Measurements from ENCODE around the gene MAB21L3. TPM values are rescaled to one million over a fixed set of nuclear protein-coding genes. Genes with fewer than 3 reads are reported as not detected.

Gene MAB21L3
- total and polyA plus RNA-seq, 2 experiments from 2014 or later, result not detected

- no peak for TF ChIP-seq CTCF (conservative IDR thresholded peaks at IDR 0.05; ENCODE audit: low read depth in 2 of 2)
- no peak for TF ChIP-seq CREB1 (CRISPR knock-in tag; IDR thresholded peaks at IDR 0.05; ENCODE audit: low read depth)
- no peak for TF ChIP-seq STAT1 (IDR thresholded peaks at IDR 0.05; ENCODE audit: unreplicated experiment)
Measured at GRCh38 chr1:116154536-116154935, 43.3 kb downstream of the MAB21L3 start (continued).

- Histone ChIP-seq H3K4me2 (no peak overlapping the region), H3K36me3 (ENCODE audit: insufficient read depth) (no peaks in the 10 kb centered on the region), H3K79me2 (replicated peaks; ENCODE audit: insufficient read depth) (no peaks in the 10 kb centered on the region), H3K27me3 (ENCODE audit: insufficient read depth) (no peaks in the 10 kb centered on the region), H3K4me1 (ENCODE audit: insufficient read depth) (no peaks in the 10 kb centered on the region), H3K4me3 (no peak overlapping the region), H3F3A (replicated peaks; ENCODE audit: low read depth) (no peaks in the 10 kb centered on the region), H3K9me2 (ENCODE audit: insufficient read depth) (no peaks in the 10 kb centered on the region; the same call in 1 of the 2 replicates), H2AFZ (no peak overlapping the region), H4K20me1 (replicated peaks; ENCODE audit: insufficient read depth) (no peaks in the 10 kb centered on the region), H3K27ac (ENCODE audit: low read depth) (no peak overlapping the region)
- Mint-ChIP-seq H3K27me3 (ENCODE audit: insufficient read depth, low read depth, poor library complexity) (no peaks in the 10 kb centered on the region), H3K9me3 (no peaks in the 10 kb centered on the region), H3K4me1 (no peaks in the 10 kb centered on the region), H3K36me3 (ENCODE audit: low read depth) (no peaks in the 10 kb centered on the region), H3K4me3 (no peak overlapping the region), H3K27ac (no peak overlapping the region)
- no peak for TF ChIP-seq STAT1 (IDR thresholded peaks at IDR 0.05; ENCODE audit: unreplicated experiment)
- TF ChIP-seq CREB1 (CRISPR knock-in tag; IDR thresholded peaks at IDR 0.05; ENCODE audit: low read depth), result no peak
- TF ChIP-seq CTCF (conservative IDR thresholded peaks at IDR 0.05; ENCODE audit: low read depth in 2 of 2), result no peak
- TF ChIP-seq ZNF331 (CRISPR knock-in tag; IDR thresholded peaks at IDR 0.05; ENCODE audit: low read depth), result no peak
- TF ChIP-seq POLR2AphosphoS5 (IDR thresholded peaks at IDR 0.05; ENCODE audit: low read depth), result no peak
- TF ChIP-seq EZH2phosphoT487 (IDR thresholded peaks at IDR 0.05; ENCODE audit: unreplicated experiment), result no peak
- TF ChIP-seq ZNF462 (CRISPR knock-in tag; IDR thresholded peaks at IDR 0.05), result no peak
- ATAC-seq (no peak), DNase-seq (ENCODE audit: low spot score) (no peak)
Measured at GRCh38 chr1:116157096-116157495, 45.9 kb downstream of the MAB21L3 start.

Measured in GM23338 (cell line).